Tibial nerve (tissue), 4 donors: ENCODE measurements around the gene FGF1. TPM values are rescaled to one million over a fixed set of nuclear protein-coding genes. Genes with fewer than 3 reads are reported as not detected.

Source experiments
- DNase-seq, 2 donors: peaks; one replicate each; pipeline ENCODE4 v3.0.0-alpha.2; 2019; ENCODE audit warnings: low spot score in 2 of 2
- H3K27ac ChIP-seq, 4 donors: fragments of 200-600 bp; sonication (generic) in 3 of 4; one replicate each; pipeline ENCODE4 v1.5.1; 2017 to 2019; ENCODE audit warnings: mild to moderate bottlenecking in 1 of 4
- H3K27me3 ChIP-seq, 2 donors: fragments of 200-600 bp; sonication (generic) in 1 of 2; one replicate each; pipeline versions ENCODE4 v1.5.1 to v1.6.0; 2017 to 2019
- H3K36me3 ChIP-seq, 3 donors: fragments of 200-600 bp; sonication (generic); one replicate each; pipeline ENCODE4 v1.5.1; 2018 to 2019
- H3K4me1 ChIP-seq, 4 donors: fragments of 200-600 bp; sonication (generic) in 3 of 4; one replicate each; pipeline ENCODE4 v1.5.1; 2017 to 2019
- H3K4me3 ChIP-seq, 4 donors: fragments of 200-600 bp; sonication (generic) in 3 of 4; one replicate each; pipeline ENCODE4 v1.5.1; 2017 to 2019; ENCODE audit warnings: mild to moderate bottlenecking in 1 of 4, moderate library complexity in 1 of 4
- H3K9me3 ChIP-seq, 4 donors: fragments of 200-600 bp; sonication (generic) in 3 of 4; one replicate each; pipeline ENCODE4 v1.5.1; 2017 to 2019
- CTCF ChIP-seq, 5 experiments: fragments of 200-600 bp in 3 of 5; fragments of 450-650 bp in 2 of 5; sonication (generic) in 3 of 5; IDR thresholded peaks; one replicate each; pipeline ENCODE4 v1.5.1; 2016 to 2019; ENCODE audit warnings: antibody characterized with exemption in 5 of 5, mild to moderate bottlenecking in 3 of 5, moderate library complexity in 2 of 5
- EP300 ChIP-seq, 2 donors: sonication (generic); formaldehyde crosslinking; IDR thresholded peaks; one replicate each; pipeline ENCODE4 v1.6.1; 2017; ENCODE audit warnings: antibody characterized with exemption in 2 of 2, mild to moderate bottlenecking in 1 of 2
- POLR2A ChIP-seq, 2 donors: fragments of 450-650 bp; IDR thresholded peaks; one replicate each; pipeline ENCODE4 v1.6.1; 2017; ENCODE audit warnings: antibody characterized with exemption in 2 of 2, mild to moderate bottlenecking in 2 of 2, moderate library complexity in 2 of 2
- WGBS, 2 donors: methylation state at CpG; one replicate each; pipeline ENCODE4 v1.1.5; 2018; 5-methylcytosine and 5-hydroxymethylcytosine counted together
- total RNA-seq, 4 donors: library from RNA; depleted of rRNA; stranded (reverse); fragments of >200 nt; gene quantifications; one replicate each; pipeline ENCODE4 v1.1.0, GENCODE V29; 2016

Gene FGF1
- total RNA-seq, 4 donors from 2014 or later = 38.1 to 131 (median 115) TPM

DNA sequence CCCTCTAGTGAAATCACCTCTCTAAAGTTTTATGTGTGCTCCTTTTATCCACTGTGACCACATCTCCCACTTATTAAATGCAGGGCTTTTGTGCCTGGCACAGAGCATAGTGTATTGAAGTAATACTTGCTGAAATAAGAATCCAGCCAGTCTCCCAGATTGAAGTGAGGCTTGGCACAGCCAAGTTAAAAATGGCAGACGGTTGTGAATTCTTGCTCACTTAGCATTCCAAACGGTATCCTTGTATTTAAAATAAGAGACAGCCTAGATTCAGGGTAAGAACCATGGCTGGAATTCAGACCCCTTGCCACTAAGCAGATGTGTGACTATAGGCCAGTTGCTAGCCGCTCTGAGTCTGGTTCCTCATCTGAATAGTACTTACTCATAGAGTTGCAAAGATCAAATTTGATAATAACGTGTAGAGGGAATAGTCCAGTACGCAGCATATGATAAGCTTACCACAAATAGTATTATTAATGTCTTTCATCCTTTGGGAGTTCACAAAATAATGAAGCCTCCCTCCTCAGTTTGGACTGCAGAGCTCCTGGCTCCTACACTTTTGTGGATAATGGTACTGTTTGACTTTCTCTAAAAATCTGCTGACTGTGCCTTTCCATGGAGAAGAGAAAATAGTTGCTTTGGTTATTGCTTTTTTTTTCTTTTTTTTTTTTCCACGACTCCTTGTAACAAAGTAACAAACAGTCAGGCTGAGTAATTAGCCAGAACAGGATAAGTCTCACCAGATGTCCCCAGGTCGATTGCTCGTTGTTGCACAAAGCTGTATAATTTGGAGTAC, 51.5 kb downstream of the FGF1 start:
- WGBS, 2 donors = 55% methylated on average over 8 of the region's 8 CpGs
- no peaks in the 10 kb centered on the region for H3K36me3 ChIP-seq
- no peaks in the 10 kb centered on the region for H3K4me1 ChIP-seq
- no peak for TF ChIP-seq EP300 (IDR thresholded peaks at IDR 0.05)
- no peak for TF ChIP-seq CTCF (IDR thresholded peaks at IDR 0.05)
- no peak for TF ChIP-seq POLR2A (IDR thresholded peaks at IDR 0.05)
- no peak overlapping the region for H3K27ac ChIP-seq
- no peak overlapping the region for H3K4me3 ChIP-seq
- no peak for DNase-seq
- H3K27me3 ChIP-seq = no peaks in the 10 kb centered on the region
- H3K9me3 ChIP-seq = no peaks in the 10 kb centered on the region

DNA sequence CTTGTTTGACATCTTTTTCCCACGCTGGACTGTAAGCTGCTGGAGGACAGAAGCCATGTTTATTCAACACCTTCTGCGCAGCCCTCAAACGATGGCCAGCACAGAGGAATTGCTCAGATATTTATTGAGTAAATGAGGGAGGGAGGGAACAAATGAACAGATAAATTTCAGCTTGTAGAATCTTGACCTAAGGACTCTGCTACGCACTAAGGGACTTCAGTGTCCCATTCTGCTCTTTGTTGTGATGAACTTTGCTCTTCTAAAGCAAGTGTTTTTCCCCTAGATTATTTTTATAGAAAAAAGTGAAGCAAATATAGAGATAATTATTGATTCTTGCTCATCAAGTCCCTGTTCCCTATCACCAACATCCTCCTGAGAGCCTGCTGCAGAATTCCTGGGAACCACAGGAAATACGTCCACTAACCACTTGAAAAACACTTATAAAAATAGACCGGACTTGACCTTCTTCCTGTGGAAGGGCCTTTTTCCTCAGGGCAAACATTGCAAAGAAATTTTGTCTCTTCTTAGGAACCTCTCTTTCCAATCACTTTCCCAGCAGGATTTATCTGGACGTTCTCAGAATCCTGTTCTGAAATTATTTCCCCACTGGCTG, 54.9 kb downstream of the FGF1 start:
- DNase-seq = no peak
- Histone ChIP-seq H3K27me3 (no peaks in the 10 kb centered on the region), H3K27ac (no peak overlapping the region), H3K4me1 (peaks cover 0 to 2% (median 1%) of the 10 kb centered on the region in 4 donors), H3K36me3 (no peaks in the 10 kb centered on the region), H3K4me3 (no peak overlapping the region), H3K9me3 (no peaks in the 10 kb centered on the region)
- 61% methylated on average over 7 of the region's 7 CpGs for WGBS, 2 donors
- no peak for TF ChIP-seq EP300 (IDR thresholded peaks at IDR 0.05)
- TF ChIP-seq CTCF (IDR thresholded peaks at IDR 0.05) = no peak
- no peak for TF ChIP-seq POLR2A (IDR thresholded peaks at IDR 0.05)

DNA sequence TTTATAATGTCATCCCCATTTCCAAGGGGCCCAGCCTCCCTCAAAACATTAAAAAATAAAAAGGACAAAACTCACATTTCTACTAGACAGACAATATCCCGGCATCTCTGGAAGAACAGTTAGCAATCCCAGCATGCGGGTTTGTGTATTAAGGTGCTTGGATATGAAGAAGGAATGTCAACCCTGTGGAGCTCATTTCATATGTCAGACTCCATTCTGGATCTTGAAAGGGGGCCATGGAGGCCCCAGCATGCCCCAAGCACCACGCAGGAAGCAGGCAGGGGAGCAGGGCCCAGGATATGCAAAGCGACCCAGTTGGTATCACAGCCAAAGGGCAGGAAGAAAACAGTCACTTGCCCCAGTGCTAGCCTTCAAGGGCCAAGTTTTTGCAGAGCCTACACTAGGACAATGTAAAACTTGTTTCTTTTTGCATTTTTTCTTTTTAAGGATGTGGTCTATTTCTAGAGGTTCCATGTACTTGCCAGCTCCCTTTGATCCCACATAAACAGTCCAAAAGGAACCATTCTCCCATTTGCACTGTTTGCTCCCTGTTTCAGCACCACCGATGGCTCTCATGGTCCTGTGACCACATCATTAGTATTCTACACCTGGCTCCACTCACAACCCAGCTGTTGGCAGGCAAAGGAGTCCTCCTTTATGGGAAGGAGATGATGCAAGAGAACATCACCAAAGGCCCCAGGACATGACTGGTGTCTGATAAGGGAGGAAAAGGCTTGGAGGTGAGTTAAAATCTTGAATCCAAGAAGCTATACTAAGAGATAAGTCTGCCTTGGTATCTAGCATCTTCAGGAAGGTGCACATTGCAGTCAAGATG, 58.3 kb downstream of the FGF1 start:
- no peak for TF ChIP-seq EP300 (IDR thresholded peaks at IDR 0.05)
- no peak for TF ChIP-seq POLR2A (IDR thresholded peaks at IDR 0.05)
- no peak for TF ChIP-seq CTCF (IDR thresholded peaks at IDR 0.05)
- DNase-seq = no peak
- Histone ChIP-seq H3K9me3 (no peaks in the 10 kb centered on the region), H3K36me3 (no peaks in the 10 kb centered on the region), H3K27ac (no peak overlapping the region), H3K4me1 (peaks cover 0 to 16% (median 4%) of the 10 kb centered on the region in 4 donors), H3K4me3 (no peak overlapping the region), H3K27me3 (no peaks in the 10 kb centered on the region)
- 83 to 84% methylated on average over 5 of the region's 5 CpGs for WGBS, 2 donors

GRCh38 chr5:142626786-142627185, 59.1 kb downstream of the FGF1 start:
- 77 to 88% methylated on average over 2 of the region's 2 CpGs for WGBS, 2 donors
- Histone ChIP-seq H3K9me3 (no peaks in the 10 kb centered on the region), H3K27ac (no peak overlapping the region), H3K4me1 (peaks cover 0 to 16% (median 4%) of the 10 kb centered on the region in 4 donors), H3K4me3 (no peak overlapping the region), H3K36me3 (no peaks in the 10 kb centered on the region), H3K27me3 (no peaks in the 10 kb centered on the region)
- TF ChIP-seq POLR2A (IDR thresholded peaks at IDR 0.05) (no peak), EP300 (IDR thresholded peaks at IDR 0.05) (no peak), CTCF (IDR thresholded peaks at IDR 0.05) (no peak)
- DNase-seq = no peak
